Measurements from ENCODE around the gene VPS13C. TPM values are rescaled to one million over a fixed set of nuclear protein-coding genes. Genes with fewer than 3 reads are reported as not detected.

Gene VPS13C
- total RNA-seq, 4 donors from 2014 or later, result 68.2 to 165 (median 102) TPM

DNA sequence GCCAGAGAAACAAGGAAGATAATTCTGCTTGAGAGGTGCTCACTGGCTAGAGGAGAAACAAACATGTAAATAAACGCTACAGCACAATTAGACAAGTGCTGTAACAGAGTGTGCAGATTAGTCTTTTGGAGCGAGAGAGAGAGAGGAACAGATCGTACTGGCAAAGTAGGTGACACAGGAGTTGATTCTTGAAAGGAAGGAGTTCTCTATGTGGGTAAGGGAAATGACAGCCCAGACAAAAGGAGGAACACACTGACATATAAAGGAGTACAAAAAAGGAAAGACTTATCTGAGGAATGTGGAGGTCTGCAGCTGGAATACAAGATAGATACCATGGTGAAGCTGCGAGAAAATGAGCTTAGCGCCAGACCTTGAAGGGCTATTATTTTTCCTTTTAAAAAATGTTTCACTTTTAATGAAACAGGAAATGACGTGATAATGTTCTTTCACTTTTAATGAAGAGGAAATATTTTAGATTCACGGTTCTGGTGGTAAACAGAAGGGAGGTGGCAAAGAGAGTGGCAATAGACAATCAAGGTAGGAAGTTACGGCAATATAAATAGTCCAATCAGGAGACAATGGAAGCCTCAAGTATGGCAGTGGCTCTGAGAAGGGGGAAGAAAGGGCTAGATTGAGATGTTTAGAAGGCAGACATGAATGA lies 202.9 kb downstream of the VPS13C start:
- H3K4me1 ChIP-seq, result no peaks in the 10 kb centered on the region
- H3K27me3 ChIP-seq, result no peaks in the 10 kb centered on the region
- no peaks in the 10 kb centered on the region for H3K36me3 ChIP-seq
- no peak for DNase-seq
- no peak for TF ChIP-seq POLR2A (IDR thresholded peaks at IDR 0.05)
- TF ChIP-seq, protein P1, sequence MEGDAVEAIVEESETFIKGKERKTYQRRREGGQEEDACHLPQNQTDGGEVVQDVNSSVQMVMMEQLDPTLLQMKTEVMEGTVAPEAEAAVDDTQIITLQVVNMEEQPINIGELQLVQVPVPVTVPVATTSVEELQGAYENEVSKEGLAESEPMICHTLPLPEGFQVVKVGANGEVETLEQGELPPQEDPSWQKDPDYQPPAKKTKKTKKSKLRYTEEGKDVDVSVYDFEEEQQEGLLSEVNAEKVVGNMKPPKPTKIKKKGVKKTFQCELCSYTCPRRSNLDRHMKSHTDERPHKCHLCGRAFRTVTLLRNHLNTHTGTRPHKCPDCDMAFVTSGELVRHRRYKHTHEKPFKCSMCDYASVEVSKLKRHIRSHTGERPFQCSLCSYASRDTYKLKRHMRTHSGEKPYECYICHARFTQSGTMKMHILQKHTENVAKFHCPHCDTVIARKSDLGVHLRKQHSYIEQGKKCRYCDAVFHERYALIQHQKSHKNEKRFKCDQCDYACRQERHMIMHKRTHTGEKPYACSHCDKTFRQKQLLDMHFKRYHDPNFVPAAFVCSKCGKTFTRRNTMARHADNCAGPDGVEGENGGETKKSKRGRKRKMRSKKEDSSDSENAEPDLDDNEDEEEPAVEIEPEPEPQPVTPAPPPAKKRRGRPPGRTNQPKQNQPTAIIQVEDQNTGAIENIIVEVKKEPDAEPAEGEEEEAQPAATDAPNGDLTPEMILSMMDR (IDR thresholded peaks at IDR 0.05), result no peak
- intact Hi-C loops (cut with DNase I; ENCODE audit: low total_unique reads), result no loop called here
- peak overlapping the region in 1 of 2 donors; percentile 24 for H3K27ac ChIP-seq
- no peaks in the 10 kb centered on the region for H3K9me3 ChIP-seq
- H3K4me3 ChIP-seq, result peak overlapping the region in 1 of 2 donors; percentile 2

DNA sequence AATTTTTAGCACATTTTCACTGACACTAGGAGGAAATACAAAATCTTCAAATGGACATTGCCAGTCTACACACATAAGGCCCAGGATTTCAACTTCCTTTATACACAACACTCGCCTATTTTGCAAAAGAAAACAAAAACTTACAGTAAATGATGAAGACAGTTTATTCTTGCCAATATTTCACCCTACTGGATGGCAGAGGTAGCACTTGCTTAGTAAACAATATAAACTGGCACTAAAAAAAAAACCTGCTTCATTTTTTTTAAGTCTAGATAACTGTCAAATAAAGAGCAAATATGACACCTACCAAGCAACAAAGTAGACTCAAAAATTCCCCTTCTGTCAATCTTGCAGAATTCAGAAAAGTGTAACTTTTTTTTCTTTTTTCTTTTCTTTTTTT lies 204.0 kb downstream of the VPS13C start:
- Histone ChIP-seq H3K9me3 (no peaks in the 10 kb centered on the region), H3K27me3 (no peaks in the 10 kb centered on the region), H3K36me3 (no peaks in the 10 kb centered on the region), H3K4me1 (no peaks in the 10 kb centered on the region), H3K27ac (no peak overlapping the region), H3K4me3 (no peak overlapping the region)
- no peak for DNase-seq
- intact Hi-C loops (cut with DNase I; ENCODE audit: low total_unique reads), result no loop called here
- TF ChIP-seq POLR2A (IDR thresholded peaks at IDR 0.05), result no peak
- TF ChIP-seq, protein P1 (IDR thresholded peaks at IDR 0.05), result no peak

DNA sequence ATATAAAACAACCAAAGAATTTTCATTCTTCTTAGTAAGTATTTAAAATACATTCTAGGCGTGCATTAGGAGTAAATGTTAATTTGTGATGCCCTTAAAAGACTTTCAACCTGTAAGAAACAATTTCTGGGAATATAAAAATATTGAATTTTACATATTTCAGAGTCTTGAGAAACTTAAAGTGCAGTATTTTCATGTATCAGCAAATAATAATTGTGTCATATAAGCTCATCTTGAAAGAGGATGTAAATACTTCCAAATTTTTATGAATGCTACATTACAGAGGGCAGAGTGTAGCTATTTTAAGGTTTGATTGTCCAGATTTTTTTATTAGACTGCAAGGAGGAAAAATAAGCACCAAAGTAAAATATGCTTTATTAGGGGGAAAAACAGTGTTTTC lies 207.1 kb downstream of the VPS13C start:
- no peak for DNase-seq
- no peak overlapping the region for H3K4me3 ChIP-seq
- no peak for TF ChIP-seq POLR2A (IDR thresholded peaks at IDR 0.05)
- TF ChIP-seq, protein P1 (IDR thresholded peaks at IDR 0.05), result no peak
- H3K9me3 ChIP-seq, result no peaks in the 10 kb centered on the region
- H3K27me3 ChIP-seq, result no peaks in the 10 kb centered on the region
- no peaks in the 10 kb centered on the region for H3K36me3 ChIP-seq
- intact Hi-C loops (cut with DNase I; ENCODE audit: low total_unique reads), result no loop called here
- no peaks in the 10 kb centered on the region for H3K4me1 ChIP-seq
- H3K27ac ChIP-seq, result no peak overlapping the region

DNA sequence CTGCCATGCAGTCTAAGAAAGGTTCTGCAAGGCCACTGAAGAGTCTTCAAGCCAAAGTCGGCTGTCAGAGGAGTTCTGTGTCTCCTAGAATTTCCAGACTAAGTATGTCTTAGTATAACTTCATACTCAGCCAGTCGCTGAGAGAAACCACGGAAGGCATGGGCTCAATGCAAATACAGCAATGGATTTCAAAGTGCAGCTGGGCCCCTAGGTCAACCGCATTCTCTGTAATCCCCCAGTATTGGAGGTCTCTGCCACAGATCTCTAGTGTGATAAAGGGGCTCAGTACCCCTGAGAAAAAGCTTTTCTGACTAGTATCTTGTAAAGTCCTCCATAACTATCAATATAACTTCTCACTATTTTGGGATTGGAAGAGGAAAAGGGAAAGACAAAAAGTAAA lies 208.3 kb downstream of the VPS13C start:
- Histone ChIP-seq H3K36me3 (no peaks in the 10 kb centered on the region), H3K27me3 (no peaks in the 10 kb centered on the region), H3K27ac (no peak overlapping the region), H3K4me1 (no peaks in the 10 kb centered on the region), H3K4me3 (no peak overlapping the region), H3K9me3 (no peaks in the 10 kb centered on the region)
- DNase-seq, result no peak
- TF ChIP-seq POLR2A (IDR thresholded peaks at IDR 0.05), result no peak
- TF ChIP-seq, protein P1 (IDR thresholded peaks at IDR 0.05), result no peak
- intact Hi-C loops (cut with DNase I; ENCODE audit: low total_unique reads), result no loop called here

DNA sequence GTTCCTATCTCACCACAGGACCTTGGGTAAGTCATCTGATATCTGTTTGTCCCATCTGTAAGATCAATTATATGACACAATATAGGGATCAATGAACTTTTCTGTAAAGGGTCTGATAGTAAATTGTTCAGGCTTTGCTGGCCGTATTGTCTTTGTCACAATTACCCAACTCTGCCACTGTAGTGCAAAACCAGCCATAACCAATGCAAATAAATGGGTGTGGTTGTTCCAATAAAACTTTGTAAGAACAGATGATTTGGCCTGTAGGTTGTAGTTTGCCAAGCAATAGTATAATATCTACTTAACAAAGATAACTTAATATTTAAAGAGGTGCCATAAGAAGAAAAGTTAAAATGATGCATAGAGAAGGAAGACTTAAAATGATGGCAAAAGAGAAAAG lies 210.8 kb downstream of the VPS13C start:
- Histone ChIP-seq H3K4me1 (no peaks in the 10 kb centered on the region), H3K36me3 (no peaks in the 10 kb centered on the region), H3K27ac (no peak overlapping the region), H3K4me3 (no peak overlapping the region), H3K27me3 (no peaks in the 10 kb centered on the region), H3K9me3 (no peaks in the 10 kb centered on the region)
- DNase-seq, result no peak
- TF ChIP-seq, protein P1 (IDR thresholded peaks at IDR 0.05), result no peak
- TF ChIP-seq POLR2A (IDR thresholded peaks at IDR 0.05), result no peak
- intact Hi-C loops (cut with DNase I; ENCODE audit: low total_unique reads), result no loop called here
